ENCODE measurements around the gene NINL.
A peak's percentile ranks its signal among the peaks of the same experiment; 100 is the strongest.
"Not testable (repeated sequence)": the region's sequence is repeated elsewhere in the genome, so short reads cannot be mapped to it uniquely, and the experiment has no call there.

Gene NINL

DNA sequence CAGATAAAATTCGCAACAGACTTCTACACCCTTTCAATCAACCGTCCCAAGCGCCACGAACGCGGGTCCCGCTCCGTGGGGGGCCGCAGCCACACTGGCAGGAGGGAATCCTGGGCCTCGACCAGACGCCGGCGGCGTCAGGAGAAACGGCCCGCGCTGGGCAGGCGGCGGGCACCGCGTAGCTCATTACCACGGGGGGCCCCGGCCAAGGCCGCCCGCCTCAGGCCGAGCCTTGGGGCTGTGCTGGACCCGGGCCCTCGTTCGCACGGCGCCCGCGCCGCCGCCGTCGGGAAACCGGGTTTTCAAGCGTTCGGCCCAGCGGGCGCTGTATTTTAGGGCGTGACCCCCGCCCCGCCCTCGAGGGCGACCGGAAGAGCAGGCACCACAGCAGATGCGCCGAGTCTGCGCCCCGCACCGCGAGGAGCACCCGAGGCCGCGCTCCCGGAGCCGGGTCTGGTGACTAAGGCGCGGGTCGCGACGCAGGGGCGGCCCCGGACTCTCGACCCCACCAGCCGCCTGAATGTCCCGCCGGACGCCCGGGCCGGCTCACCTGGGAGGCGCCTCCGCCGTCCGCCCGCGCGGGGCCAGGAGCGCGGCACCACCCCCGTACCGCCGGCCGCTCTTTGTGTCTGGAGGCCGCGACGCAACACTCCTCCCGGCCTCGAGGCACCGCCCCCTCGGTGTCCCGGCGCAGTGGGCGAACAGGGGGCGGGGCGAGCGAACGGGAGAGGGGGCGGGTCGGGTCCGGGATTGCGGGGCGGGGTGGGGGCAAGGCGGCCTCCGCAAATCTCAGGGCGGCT is at the start of gene NINL:
NINL (minus strand) TSS at position 627 of the 800 bp plus-strand sequence. CDS start 58,944 bp downstream, outside the sequence.
- peak in 29 of 56 donors; percentile 8 to 71 (median 32) for DNase-seq

DNA sequence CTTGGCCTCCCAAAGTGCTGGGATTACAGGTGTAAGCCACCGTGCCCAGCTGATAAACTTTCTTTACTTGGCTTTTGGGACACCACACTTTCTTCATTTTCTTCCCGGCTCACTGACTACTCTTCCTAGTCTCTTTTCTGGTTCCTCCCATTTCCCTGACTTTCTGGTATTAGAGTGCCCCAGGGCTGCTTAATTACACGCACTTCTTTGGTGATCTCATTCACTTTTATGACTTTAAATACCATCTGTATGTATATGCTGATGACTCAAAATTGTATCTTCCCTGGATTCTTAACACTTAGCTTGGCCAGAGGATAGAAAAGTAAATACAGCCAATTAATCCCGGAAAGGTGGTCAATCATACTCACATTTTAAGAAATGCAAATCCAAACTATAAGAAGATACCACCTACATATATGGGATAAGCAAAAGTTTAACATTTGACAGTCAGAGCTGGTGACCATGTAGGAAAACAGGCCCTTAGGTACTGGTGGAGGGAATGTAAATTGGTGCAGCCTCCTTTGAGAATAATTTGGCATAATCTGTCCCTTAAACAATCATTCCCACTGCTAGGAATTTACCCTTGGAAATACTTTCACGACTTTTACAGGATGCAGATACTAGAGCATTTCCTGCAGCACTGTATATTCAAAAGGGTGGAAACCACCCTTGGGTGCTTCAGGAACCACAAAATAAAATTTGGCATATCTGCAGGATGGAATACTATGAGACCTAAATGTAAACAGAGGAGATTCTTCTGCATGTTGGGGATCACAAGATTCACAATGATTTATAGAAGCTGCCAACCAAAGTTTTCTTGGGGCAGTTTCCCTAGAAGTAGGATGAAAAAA is 47.8 kb upstream of the NINL start:
- DNase-seq: no peak

DNA sequence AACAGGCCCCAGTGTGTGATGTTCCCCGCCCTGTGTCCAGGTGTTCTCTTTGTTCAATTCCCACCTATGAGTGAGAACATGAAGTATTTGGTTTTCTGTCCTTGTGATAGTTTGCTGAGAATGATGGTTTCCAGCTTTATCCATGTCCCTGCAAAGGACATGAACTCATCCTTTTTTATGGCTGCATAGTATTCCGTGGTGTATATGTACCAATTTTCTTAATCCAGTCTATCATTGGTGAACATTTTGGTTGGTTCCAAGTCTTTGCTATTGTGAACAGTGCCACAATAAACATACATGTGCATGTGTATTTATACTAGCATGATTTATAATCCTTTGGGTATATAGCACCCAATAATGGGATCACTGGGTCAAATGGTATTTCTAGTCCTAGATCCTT is 45.3 kb upstream of the NINL start:
- not testable (repeated sequence) for DNase-seq

DNA sequence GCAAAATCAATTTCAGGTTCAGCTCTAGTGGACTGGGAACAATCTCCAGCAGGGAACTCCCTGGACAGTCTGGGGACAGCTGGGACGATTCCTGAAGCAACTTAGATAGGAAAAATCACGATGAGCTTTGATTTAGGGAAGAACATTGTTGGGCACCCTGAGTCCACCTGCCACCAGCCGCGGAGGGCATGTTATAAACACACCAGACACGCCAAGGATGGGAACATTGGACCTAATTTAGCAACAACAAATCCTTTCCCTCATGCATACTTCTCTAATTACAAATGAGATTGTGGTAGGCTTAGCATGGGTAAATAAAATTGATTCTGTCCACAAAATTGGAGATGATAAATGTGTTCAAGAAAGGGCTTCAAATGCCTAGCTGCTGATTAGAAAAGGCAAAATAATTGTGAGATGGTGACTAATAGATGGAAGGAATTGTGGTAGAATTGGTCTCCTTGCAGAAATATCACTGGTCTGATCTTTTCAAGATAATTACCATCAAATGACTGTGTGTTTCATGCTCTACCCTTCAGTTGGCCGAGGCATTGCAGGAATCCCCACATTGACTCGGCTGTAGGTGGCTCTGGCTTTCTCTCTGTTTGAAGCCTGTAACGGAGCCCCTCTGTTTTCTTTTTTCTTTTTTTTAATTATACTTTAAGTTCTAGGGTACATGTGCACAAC is 44.6 kb upstream of the NINL start:
- no peak for DNase-seq

DNA sequence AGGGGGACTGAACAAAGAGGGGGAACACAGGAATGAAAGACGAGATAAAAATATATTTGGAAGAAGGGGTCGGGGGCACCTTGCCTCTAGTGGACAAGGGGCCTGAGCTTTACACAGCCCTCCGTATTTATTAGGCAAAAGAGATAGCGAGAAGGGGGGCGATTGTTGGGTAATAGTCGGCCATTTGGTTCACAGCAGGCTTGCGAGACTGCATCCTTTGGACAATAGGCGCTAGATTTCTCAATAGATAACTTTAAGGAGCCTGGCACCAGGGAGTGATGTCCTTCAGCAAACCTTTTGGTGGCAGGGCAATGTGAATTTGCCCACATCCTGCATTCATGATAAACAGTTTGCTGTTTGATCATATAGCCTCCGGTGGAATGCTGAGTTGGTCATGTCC is 41.4 kb upstream of the NINL start:
- no peak for DNase-seq

DNA sequence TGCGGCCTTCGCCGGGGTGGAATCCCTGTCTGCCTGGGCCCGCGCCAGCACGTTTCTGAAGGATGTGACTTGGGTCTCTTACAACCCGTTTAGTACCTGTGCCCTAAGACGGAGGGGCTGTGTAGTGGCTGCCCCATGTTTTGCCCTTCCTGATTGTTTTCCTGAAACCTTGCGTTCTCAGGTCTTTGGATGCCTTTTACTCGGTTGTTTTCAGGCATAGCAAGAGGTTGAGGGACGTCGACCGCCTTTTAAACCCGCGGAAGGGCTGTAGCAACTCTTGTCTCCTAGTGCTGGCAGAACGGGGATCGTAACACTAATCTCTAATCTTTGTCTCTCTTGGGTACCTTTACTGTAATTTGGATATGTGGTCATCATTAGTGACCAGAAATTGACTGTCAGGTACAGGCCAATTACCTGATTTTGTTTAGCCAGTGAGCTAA is 39.2 kb upstream of the NINL start:
- DNase-seq: peak in 2 of 56 donors; percentile 44 to 53

DNA sequence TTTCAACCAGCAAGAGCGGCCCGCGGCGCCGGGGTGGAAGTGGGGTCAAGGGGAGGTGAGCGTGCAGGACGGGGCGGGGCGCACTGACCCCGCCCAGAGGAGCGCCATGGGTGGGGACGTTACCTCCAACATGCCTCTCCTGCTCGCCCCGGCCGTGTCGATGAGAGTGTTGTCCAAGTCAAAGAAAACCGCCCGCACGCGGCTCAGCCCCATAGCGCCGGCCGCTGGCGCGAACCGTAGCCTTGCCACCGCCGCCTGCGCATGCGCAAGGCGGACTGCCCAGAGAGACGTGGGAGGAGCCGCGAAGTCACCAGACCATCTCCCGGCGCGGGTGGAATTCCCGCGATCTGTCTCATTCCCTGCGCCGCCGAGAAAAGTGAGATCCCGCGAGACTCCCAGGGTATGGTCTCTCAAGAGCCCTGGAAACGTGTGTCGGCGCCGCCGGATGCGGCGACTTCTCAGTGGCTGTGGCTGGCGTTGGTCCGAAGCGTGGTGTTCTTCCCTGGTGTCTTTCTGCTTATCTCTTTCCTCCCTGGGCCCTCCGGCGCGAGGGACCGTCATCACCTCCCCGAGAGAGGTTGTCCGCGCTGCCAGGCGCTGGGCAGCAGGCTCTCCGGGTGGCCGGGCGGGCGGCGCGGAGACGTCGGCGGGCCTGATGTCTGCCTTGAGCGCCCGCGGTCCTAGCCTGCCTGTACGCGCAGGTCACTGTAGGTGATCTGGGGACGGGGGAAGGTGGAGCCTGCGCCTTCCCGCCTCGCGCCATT is 38.6 kb upstream of the NINL start, which contains the start of gene NANP:
NANP (minus strand) TSS at position 279 of the 764 bp plus-strand sequence; CDS start at position 213, 66 bp downstream.
- peak; percentile 65 to 96 (median 89) for DNase-seq

DNA sequence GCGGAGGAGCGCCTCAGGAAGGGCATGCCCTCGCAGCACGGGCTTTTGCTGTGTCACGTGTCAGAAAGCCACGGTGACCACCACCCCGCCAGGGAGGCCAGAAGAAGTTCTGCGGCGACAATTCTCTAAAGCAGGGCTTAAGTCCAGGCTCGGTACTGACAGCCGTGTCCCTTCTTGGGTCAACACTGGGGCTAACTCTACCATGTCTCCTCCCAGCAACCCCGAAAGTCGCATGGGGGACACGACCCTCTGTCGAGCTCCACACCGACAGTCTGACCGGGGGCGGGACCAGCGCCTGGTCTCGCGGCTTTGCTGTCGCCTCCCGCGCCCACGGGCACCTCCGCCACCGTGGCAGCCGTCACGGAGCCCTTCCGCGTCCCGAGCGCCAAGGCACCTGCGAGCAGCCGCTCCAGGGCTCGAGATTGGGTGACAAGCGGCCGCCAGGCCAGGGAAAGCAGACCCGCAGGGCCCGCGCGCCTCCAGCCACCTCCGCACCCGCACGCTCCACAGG is 37.9 kb upstream of the NINL start:
- peak in 40 of 56 donors; percentile 13 to 60 (median 40) for DNase-seq

DNA sequence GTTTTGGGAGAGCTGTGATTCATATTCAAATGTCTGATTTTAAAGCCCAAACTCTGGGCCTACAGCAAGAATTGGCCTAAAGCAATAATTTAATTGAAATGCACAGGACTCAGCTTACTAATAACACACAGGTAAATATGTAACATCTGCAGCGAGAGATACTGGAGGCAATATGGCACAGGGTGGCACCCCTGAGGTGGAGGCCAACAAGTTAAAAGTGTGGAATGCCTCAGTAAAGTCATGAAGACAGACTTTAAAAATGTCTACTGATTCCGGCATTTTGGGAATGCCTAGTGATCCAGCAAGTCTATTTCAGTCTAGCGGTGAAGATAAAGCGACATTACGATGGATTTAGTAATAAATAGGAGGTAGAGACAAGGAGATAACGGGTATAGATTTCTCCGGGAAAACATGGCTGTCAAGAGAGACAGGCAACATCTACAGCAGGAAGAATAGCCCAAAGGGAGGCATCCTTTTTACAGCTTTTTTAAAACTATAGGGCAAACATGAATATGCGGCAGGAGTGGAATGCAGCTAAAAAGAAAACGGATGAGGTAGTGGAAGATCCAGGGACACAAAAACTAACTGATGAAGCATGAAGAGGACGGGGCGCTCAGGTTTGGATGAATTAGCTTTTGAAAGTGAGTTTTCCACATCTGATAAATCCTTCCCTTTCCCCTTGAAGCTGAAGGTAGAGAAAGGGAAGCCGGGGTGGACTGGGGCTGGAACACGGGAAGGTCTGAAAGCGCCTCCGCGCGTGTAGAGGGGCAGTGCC is 37.3 kb upstream of the NINL start:
- peak in 2 of 56 donors; percentile 4 to 25 for DNase-seq

DNA sequence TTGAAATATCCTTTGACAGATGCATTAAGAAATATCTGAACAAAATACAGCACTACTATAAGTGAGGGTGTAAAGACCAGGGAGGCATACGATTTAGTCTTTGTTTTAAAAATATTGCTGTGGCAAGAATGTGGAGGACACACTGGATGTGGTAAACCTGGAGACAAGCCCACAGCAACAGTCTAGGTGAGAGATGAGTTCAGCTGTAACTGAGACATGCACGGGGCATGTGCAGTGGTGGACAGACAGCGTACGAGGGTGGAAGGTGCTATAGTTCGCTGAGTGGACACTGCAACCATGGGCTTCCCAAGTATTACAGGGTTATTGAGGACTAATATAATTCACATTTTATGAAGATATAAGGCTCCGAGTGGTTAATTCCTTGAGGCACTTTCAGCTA is 36.7 kb upstream of the NINL start:
- no peak for DNase-seq

DNA sequence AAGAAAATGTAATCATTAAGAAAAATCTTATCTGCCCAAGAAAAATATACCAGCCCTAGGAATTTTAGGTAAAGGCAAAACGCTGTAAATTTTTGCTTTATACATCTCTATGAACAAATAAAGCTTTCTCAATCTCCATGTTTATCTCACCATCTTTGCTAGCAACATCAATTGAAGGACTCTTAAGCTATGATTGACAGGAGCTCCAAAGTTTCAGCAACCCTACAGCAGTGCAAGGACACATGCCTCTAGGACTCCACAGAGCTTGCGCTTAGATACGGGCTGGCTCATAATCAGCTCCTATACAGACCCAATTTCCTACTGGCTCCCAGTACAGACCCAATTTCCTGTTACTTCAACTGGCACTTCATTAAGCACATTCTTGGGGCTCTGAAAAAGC is 34.2 kb upstream of the NINL start:
- no peak for DNase-seq

DNA sequence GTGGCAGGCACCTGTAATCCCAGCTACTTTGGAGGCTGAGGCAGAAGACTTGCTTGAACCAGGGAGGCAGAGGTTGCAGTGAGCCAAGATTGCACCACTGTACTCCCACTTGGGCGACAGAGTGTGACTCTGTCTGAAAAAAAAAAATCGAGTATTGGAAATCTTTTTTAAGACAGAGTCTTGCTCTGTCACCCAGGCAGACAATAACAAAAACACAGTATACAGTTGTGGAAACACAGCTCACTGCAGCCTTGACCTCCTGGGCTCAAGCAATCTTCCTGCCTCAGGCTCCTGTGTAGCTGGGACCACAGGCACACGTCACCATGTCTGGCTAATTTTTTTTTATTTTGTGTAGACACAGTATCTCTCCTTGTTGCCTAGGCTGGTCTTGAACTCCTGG is 23.4 kb upstream of the NINL start:
- DNase-seq: no peak

DNA sequence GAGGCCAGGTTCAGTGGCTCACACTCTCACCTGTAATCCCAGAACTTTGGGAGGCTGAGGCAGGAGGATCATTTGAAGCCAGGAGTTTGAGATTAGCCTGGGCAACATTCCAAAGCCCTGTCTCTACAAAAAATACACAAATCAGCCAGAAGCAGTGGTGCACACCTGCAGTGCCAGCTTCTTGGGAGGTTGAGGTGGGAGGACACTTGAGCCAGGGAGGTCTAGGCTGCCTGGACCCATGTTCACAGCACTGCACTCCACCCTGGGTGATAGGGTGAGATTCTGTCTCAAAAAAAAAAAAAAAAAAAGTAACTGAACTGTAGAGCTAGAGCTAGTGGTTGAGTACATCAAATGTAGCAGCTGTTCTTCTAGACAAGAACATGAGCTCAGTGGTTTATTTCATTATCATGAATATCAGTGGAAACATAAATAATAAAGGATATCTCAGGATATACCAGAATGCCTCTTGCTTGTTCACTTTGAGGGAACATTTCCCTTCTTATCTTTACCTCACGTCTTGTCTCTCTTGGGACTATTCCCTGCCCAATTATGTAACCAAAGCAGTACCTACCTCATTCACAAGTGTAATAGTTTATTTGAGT is 20.9 kb upstream of the NINL start:
- DNase-seq: no peak

DNA sequence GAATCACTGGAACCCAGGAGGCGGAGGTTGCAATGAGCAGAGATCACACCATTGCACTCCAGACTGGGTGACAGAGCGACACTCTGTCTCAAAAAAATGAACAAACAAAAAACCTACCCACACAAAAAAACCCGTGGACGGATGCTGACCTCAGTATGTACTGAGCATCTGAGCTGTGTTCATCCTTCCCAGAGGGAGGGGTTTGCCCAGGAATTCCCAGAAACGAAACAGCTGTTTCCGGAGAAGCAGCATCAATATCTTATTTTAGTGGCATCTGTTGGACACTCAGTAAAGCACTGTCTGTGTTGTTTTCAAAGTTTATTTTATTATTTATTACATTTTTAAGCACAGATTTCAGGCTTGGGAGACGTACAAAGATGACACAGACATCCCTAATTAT is 19.8 kb upstream of the NINL start:
- no peak for DNase-seq

DNA sequence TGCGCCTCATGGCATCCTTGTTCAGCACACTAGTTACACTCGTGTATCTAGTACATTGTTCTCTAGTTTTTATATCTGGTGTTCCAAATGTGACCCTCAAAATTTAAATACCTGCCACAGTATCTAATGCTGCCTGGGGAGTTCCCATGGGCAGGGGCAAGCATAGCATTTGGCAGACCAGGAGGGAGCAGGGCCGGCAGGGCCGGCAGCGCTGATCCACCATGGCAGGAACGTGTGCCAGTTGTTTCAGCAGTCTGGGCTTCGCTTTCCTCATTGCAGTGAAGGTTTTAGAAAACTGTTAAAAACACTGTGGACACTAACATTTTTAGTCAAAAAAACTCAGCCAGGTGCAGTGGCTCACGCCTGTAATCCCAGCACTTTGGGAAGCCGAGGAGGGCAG is 19.3 kb upstream of the NINL start:
- no peak for DNase-seq

DNA sequence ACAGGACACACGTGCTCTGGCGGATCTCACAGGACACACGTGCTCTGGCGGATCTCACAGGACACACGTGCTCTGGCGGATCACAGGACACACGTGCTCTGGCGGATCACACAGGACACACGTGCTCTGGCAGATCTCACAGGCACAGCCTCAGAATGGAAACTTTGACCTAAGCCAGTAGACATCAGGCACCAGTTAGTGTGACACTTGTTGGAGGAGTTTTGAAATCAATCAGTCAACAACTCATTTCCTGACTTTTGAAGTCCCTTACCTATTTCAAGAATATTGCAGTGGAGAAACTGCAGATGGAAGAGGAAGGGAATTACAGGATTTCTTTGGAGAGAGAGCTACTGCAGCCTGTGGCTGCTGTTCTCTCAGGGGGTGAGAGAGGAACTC is 17.6 kb upstream of the NINL start:
- DNase-seq: not testable (repeated sequence)

DNA sequence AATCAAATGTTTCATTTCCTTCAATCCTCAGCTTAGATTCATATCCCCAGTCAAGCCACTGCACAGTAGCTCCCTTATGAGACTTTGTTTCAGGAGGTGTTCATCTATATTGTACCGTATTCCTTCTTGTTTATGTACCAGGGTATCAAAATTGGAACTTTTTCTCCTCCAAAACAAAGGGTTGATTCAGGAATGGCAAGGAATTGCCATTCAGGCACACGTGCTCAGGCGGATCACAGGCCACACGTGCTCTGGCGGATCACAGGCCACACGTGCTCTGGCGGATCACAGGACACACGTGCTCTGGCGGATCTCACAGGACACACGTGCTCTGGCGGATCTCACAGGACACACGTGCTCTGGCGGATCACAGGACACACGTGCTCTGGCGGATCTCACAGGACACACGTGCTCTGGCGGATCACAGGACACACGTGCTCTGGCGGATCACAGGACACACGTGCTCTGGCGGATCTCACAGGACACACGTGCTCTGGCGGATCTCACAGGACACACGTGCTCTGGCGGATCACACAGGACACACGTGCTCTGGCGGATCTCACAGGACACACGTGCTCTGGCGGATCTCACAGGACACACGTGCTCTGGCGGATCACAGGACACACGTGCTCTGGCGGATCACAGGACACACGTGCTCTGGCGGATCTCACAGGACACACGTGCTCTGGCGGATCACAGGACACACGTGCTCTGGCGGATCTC is 17.0 kb upstream of the NINL start:
- DNase-seq: not testable (repeated sequence)

DNA sequence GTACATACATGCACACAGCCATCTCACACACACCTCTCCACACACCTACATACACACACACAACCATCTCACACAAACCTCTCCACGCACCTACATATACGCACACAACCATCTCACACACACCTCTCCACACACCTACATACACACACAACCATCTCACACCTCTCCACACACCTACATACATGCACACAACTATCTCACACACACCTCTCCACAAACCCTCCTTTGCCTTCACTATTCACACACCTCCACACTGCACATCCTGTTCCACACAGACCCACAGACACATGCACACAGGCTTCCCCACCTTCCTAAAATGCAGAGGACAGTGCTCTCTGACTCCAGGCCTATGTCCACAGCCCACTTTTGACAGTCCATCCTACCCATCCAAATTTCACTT is 16.3 kb upstream of the NINL start:
- DNase-seq: no peak

DNA sequence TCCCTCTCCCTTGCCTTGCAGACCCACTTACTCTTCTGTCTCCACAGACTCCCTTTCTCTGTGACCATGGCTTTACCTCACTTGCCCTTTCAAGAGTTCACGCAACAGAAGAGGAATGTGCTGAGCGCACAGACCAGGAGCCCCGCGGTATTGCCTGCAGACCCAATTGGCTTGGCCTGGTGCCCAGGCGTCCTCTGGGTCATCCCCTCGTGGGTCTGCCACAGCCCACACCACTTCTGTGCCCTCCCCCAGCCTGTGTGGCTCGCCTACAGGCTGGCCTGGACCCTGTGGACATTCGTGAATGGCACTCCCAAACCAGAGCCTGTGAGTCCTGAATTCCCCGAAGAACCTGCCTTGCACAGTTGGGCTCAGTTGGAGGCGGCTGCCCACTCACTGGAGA is 15.3 kb upstream of the NINL start:
- no peak for DNase-seq

Measured in nucleus accumbens (tissue), 56 donors.